Gastrocnemius medialis (tissue), 4 donors: ENCODE measurements around the gene MEIOB. TPM values are rescaled to one million over a fixed set of nuclear protein-coding genes. Genes with fewer than 3 reads are reported as not detected.
A peak's percentile ranks its signal among the peaks of the same experiment; 100 is the strongest.

Experiments used
- ATAC-seq, 2 donors: fragments of 150-250 bp; one replicate each; pipeline ENCODE4 v1.9.1; 2016
- DNase-seq, 2 donors: peaks; one replicate each; pipeline ENCODE4 v3.0.0-alpha.2; 2019
- H3K27ac ChIP-seq, 4 donors: fragments of 200-600 bp; sonication (generic); 1 replicate in 1 of 4; 2 replicates in 3 of 4; pipeline ENCODE4 v1.5.1; 2016 to 2018; ENCODE audit warnings: mild to moderate bottlenecking in 2 of 4, moderate library complexity in 1 of 4
- H3K27me3 ChIP-seq, 3 donors: fragments of 200-600 bp; sonication (generic) in 2 of 3; 1 replicate in 1 of 3; 2 replicates in 2 of 3; pipeline versions ENCODE4 v1.5.1 to v1.6.0; 2016 to 2019; ENCODE audit warnings: mild to moderate bottlenecking in 1 of 3, moderate library complexity in 1 of 3
- H3K36me3 ChIP-seq, 2 donors: fragments of 200-600 bp; sonication (generic) in 1 of 2; one replicate each; pipeline ENCODE4 v1.5.1; 2017 to 2018
- H3K4me1 ChIP-seq, 2 donors: fragments of 200-600 bp; sonication (generic) in 1 of 2; one replicate each; pipeline ENCODE4 v1.5.1; 2016 to 2017; ENCODE audit warnings: mild to moderate bottlenecking in 2 of 2
- H3K4me3 ChIP-seq, 4 donors: fragments of 200-600 bp; sonication (generic) in 3 of 4; 1 replicate in 1 of 4; 2 replicates in 3 of 4; pipeline ENCODE4 v1.5.1; 2016 to 2019; ENCODE audit warnings: mild to moderate bottlenecking in 2 of 4
- H3K9me3 ChIP-seq, 3 donors: fragments of 200-600 bp; sonication (generic) in 2 of 3; 1 replicate in 1 of 3; 2 replicates in 2 of 3; pipeline ENCODE4 v1.5.1; 2016 to 2019
- CTCF ChIP-seq, 5 experiments: fragments of 450-650 bp in 3 of 5; fragments of 200-600 bp in 2 of 5; sonication (generic) in 2 of 5; IDR thresholded peaks in 4 of 5; conservative IDR thresholded peaks in 1 of 5; 1 replicate in 4 of 5; 2 replicates in 1 of 5; pipeline ENCODE4 v1.5.1; 2016 to 2019; ENCODE audit warnings: antibody characterized with exemption in 5 of 5, mild to moderate bottlenecking in 3 of 5, moderate library complexity in 3 of 5
- POLR2A ChIP-seq, 2 donors: fragments of 450-650 bp; IDR thresholded peaks; one replicate each; pipeline ENCODE4 v1.6.1; 2017; ENCODE audit warnings: antibody characterized with exemption in 2 of 2, mild to moderate bottlenecking in 2 of 2, moderate library complexity in 2 of 2
- in situ Hi-C, 4 donors: fragments of 200-750 bp; cut with MboI; loops; one replicate each; pipeline versions ENCODE4 v1.15.0 to v1.8.0; 2017; ENCODE audit warnings: low sequenced_read_pairs in 4 of 4
- intact Hi-C: fragments of 100-400 bp; cut with DNase I; formaldehyde crosslinking; loops from one replicate; pipeline ENCODE4 v1.15.1; 2023; ENCODE audit warnings: low total_unique reads
- total RNA-seq, 4 donors: library from RNA; depleted of rRNA; stranded (reverse); fragments of >200 nt; gene quantifications; one replicate each; pipeline versions ENCODE4 v1.1.0 to v1.2.3, GENCODE V29; 2016

Gene MEIOB
- total RNA-seq, 4 donors from 2014 or later = not detected

- TF ChIP-seq POLR2A (IDR thresholded peaks at IDR 0.05) (no peak), CTCF (IDR thresholded peaks at IDR 0.05 in 4 of 5, conservative IDR thresholded peaks at IDR 0.05 in 1 of 5) (no peak)
- in situ Hi-C loops (no loop called here), intact Hi-C loops (no loop called here)
- no peaks in the 10 kb centered on the region for H3K9me3 ChIP-seq
- H3K4me3 ChIP-seq = no peak overlapping the region
- ATAC-seq (no peak), DNase-seq (no peak)
- H3K27me3 ChIP-seq = peaks cover 38 to 46% (median 41%) of the 10 kb centered on the region in 3 donors
- no peaks in the 10 kb centered on the region for H3K36me3 ChIP-seq
- H3K27ac ChIP-seq = no peak overlapping the region
- H3K4me1 ChIP-seq = no peaks in the 10 kb centered on the region
Measured at GRCh38 chr16:1874854-1875253, 2.9 kb upstream of the MEIOB start.

GRCh38 chr16:1870365-1871082 lies 1.4 kb downstream of the MEIOB start:
- Histone ChIP-seq H3K27me3 (peaks cover 24 to 31% (median 30%) of the 10 kb centered on the region in 3 donors), H3K36me3 (no peaks in the 10 kb centered on the region), H3K4me1 (no peaks in the 10 kb centered on the region), H3K27ac (no peak overlapping the region), H3K4me3 (no peak overlapping the region), H3K9me3 (no peaks in the 10 kb centered on the region)
- DNase-seq = no peak
- no peak for ATAC-seq
- no peak for TF ChIP-seq CTCF (IDR thresholded peaks at IDR 0.05 in 4 of 5, conservative IDR thresholded peaks at IDR 0.05 in 1 of 5)
- no peak for TF ChIP-seq POLR2A (IDR thresholded peaks at IDR 0.05)
- intact Hi-C loops (no loop called here), in situ Hi-C loops (no loop called here)

GRCh38 chr16:1865902-1866690 lies 5.9 kb downstream of the MEIOB start:
- Histone ChIP-seq H3K9me3 (no peaks in the 10 kb centered on the region), H3K36me3 (no peaks in the 10 kb centered on the region), H3K4me1 (peaks cover 0 to 4% of the 10 kb centered on the region in 2 donors), H3K4me3 (no peak overlapping the region), H3K27me3 (peaks cover 5 to 15% (median 8%) of the 10 kb centered on the region in 3 donors), H3K27ac (no peak overlapping the region)
- no peak for ATAC-seq
- no peak for DNase-seq
- intact Hi-C loops (no loop called here), in situ Hi-C loops (loop anchor here in 1 of 4 donors (5.0 kb wide), 1 partner anchor 61 kb away; no protein-coding TSS in a partner anchor)
- TF ChIP-seq POLR2A (IDR thresholded peaks at IDR 0.05) (no peak), CTCF (IDR thresholded peaks at IDR 0.05 in 4 of 5, conservative IDR thresholded peaks at IDR 0.05 in 1 of 5) (no peak)

- Histone ChIP-seq H3K4me3 (no peak overlapping the region), H3K27ac (no peak overlapping the region), H3K9me3 (no peaks in the 10 kb centered on the region), H3K27me3 (peaks cover 14 to 30% (median 30%) of the 10 kb centered on the region in 3 donors), H3K4me1 (peaks cover 0 to 4% of the 10 kb centered on the region in 2 donors), H3K36me3 (no peaks in the 10 kb centered on the region)
- DNase-seq (no peak), ATAC-seq (no peak)
- no peak for TF ChIP-seq POLR2A (IDR thresholded peaks at IDR 0.05)
- peak in 3 of 5 experiments; percentile 48 to 69 (median 57) for TF ChIP-seq CTCF (IDR thresholded peaks at IDR 0.05 in 4 of 5, conservative IDR thresholded peaks at IDR 0.05 in 1 of 5)
- in situ Hi-C loops = loop anchor here in 1 of 4 donors (5.0 kb wide), 1 partner anchor 63 kb away; no protein-coding TSS in a partner anchor
- intact Hi-C loops = loop anchor here (1.0 kb wide), 1 partner anchor 65 kb away; no protein-coding TSS in a partner anchor
Measured at GRCh38 chr16:1863681-1864460, 8.1 kb downstream of the MEIOB start.
